Measurements from ENCODE around the gene SLC5A12. TPM values are rescaled to one million over a fixed set of nuclear protein-coding genes. Genes with fewer than 3 reads are reported as not detected.

Gene SLC5A12
- total RNA-seq, 1 experiment from 2014 or later, result not detected

- Mint-ChIP-seq H3K27me3 (ENCODE audit: insufficient read depth, unreplicated experiment) (no peaks in the 10 kb centered on the region), H3K4me1 (ENCODE audit: insufficient read depth, unreplicated experiment) (peaks cover 17% of the 10 kb centered on the region), H3K9me3 (ENCODE audit: unreplicated experiment) (no peaks in the 10 kb centered on the region), H3K4me3 (ENCODE audit: unreplicated experiment) (no peak overlapping the region), H3K27ac (ENCODE audit: low read depth, unreplicated experiment) (no peak overlapping the region), H3K36me3 (ENCODE audit: insufficient read depth, unreplicated experiment) (no peaks in the 10 kb centered on the region)
- ChIA-PET CTCF (interaction anchor here (0.6 to 1.2 kb wide), 2 partner anchors 75 to 555 kb away, joined by 3 to 5 read pairs; no protein-coding TSS in a partner anchor), POLR2A (interaction anchor here (0.7 kb wide), 1 partner anchor 146 kb away, joined by 3 read pairs; no protein-coding TSS in a partner anchor)
- TF ChIP-seq, protein P1, sequence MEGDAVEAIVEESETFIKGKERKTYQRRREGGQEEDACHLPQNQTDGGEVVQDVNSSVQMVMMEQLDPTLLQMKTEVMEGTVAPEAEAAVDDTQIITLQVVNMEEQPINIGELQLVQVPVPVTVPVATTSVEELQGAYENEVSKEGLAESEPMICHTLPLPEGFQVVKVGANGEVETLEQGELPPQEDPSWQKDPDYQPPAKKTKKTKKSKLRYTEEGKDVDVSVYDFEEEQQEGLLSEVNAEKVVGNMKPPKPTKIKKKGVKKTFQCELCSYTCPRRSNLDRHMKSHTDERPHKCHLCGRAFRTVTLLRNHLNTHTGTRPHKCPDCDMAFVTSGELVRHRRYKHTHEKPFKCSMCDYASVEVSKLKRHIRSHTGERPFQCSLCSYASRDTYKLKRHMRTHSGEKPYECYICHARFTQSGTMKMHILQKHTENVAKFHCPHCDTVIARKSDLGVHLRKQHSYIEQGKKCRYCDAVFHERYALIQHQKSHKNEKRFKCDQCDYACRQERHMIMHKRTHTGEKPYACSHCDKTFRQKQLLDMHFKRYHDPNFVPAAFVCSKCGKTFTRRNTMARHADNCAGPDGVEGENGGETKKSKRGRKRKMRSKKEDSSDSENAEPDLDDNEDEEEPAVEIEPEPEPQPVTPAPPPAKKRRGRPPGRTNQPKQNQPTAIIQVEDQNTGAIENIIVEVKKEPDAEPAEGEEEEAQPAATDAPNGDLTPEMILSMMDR (IDR thresholded peaks at IDR 0.05; ENCODE audit: unreplicated experiment), result no peak
- intact Hi-C loops (cut with micrococcal nuclease), result no loop called here
- no TSS peak for BruUV-seq (replicated peaks)
- peak; percentile 9 for DNase-seq (ENCODE audit: unreplicated experiment)
Observed at GRCh38 chr11:26626346-26626745, 95.5 kb downstream of the SLC5A12 start.

- CTCF ChIA-PET, result interaction anchor here (0.6 kb wide), 1 partner anchor 47 kb away, joined by 3 read pairs; no protein-coding TSS in a partner anchor
- Mint-ChIP-seq H3K4me3 (ENCODE audit: unreplicated experiment) (no peak overlapping the region), H3K4me1 (ENCODE audit: insufficient read depth, unreplicated experiment) (peaks cover 26% of the 10 kb centered on the region), H3K27me3 (ENCODE audit: insufficient read depth, unreplicated experiment) (no peaks in the 10 kb centered on the region), H3K9me3 (ENCODE audit: unreplicated experiment) (no peaks in the 10 kb centered on the region), H3K36me3 (ENCODE audit: insufficient read depth, unreplicated experiment) (no peaks in the 10 kb centered on the region), H3K27ac (ENCODE audit: low read depth, unreplicated experiment) (peak overlapping the region; percentile 24)
- POLR2A ChIA-PET, result interaction anchor here (0.6 kb wide), 1 partner anchor 44 kb away, joined by 3 read pairs; no protein-coding TSS in a partner anchor
- no TSS peak for BruUV-seq (replicated peaks)
- TF ChIP-seq, protein P1 (IDR thresholded peaks at IDR 0.05; ENCODE audit: unreplicated experiment), result no peak
- DNase-seq (ENCODE audit: unreplicated experiment), result peak; percentile 47
- intact Hi-C loops (cut with micrococcal nuclease), result loop anchor here (5.0 kb wide), 1 partner anchor 41 kb away; no protein-coding TSS in a partner anchor
Observed at GRCh38 chr11:26623076-26623659, 98.7 kb downstream of the SLC5A12 start.

DNA sequence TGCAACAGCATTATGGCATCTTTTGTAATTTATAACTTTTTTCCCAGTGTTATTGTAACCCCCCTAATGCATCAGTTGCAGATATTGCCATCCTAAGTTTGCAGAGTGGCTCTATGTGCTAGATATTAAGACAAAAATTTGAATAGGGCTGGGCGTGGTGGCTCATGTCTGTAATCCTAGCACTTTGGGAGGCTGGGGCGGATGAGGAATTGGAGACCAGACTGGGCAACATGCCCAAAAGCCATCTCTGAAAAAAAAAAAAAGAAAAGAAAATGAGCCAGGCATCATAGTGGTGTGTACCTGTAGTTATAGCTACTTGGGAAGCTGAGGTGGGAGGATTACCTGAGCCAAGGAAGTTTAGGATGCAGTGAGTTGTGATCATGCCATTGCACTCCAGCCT, 99.7 kb downstream of the SLC5A12 start:
- no TSS peak for BruUV-seq (replicated peaks)
- H3K27ac Mint-ChIP-seq (ENCODE audit: low read depth, unreplicated experiment), result peak overlapping the region; percentile 80
- peaks cover 26% of the 10 kb centered on the region for H3K4me1 Mint-ChIP-seq (ENCODE audit: insufficient read depth, unreplicated experiment)
- H3K4me3 Mint-ChIP-seq (ENCODE audit: unreplicated experiment), result no peak overlapping the region
- no peaks in the 10 kb centered on the region for H3K27me3 Mint-ChIP-seq (ENCODE audit: insufficient read depth, unreplicated experiment)
- TF ChIP-seq, protein P1 (IDR thresholded peaks at IDR 0.05; ENCODE audit: unreplicated experiment), result no peak
- intact Hi-C loops (cut with micrococcal nuclease), result loop anchor here (5.0 kb wide), 1 partner anchor 40 kb away; no protein-coding TSS in a partner anchor
- DNase-seq (ENCODE audit: unreplicated experiment), result peak; percentile 64
- no peaks in the 10 kb centered on the region for H3K36me3 Mint-ChIP-seq (ENCODE audit: insufficient read depth, unreplicated experiment)
- ChIA-PET POLR2A (interaction anchor here (0.9 to 2.2 kb wide), 3 partner anchors 26 to 42 kb away, joined by 3 to 9 read pairs (median 3); no protein-coding TSS in a partner anchor), CTCF (interaction anchor here (0.5 to 1.6 kb wide), 5 partner anchors 40 to 324 kb away, joined by 3 to 4 read pairs (median 3); no protein-coding TSS in a partner anchor)
- no peaks in the 10 kb centered on the region for H3K9me3 Mint-ChIP-seq (ENCODE audit: unreplicated experiment)

DNA sequence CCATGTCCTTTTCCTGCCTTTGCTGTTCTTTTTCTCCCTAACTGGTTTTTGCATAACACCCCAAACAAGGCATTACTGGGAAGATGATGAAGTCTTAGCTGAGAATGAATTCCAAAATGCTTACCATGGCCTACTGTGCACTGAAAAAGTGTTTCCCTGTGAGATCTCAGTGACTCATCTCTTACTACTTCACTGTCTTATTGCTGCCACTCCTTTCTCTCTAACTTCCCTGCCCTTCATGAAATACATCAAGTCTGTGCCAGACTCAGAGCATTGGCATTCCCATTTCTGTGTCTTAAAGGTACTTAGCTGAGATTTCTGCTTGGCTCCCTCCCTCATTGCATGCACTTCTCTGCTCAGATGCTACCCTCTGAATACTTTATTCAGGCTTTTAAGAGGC, 100.7 kb downstream of the SLC5A12 start:
- peaks cover 26% of the 10 kb centered on the region for H3K4me1 Mint-ChIP-seq (ENCODE audit: insufficient read depth, unreplicated experiment)
- peak; percentile 73 for DNase-seq (ENCODE audit: unreplicated experiment)
- peak overlapping the region; percentile 80 for H3K27ac Mint-ChIP-seq (ENCODE audit: low read depth, unreplicated experiment)
- CTCF ChIA-PET, result interaction anchor here (0.6 to 1.6 kb wide), 6 partner anchors 13 to 470 kb away, joined by 3 to 4 read pairs (median 3); no protein-coding TSS in a partner anchor
- no TSS peak for BruUV-seq (replicated peaks)
- no peaks in the 10 kb centered on the region for H3K27me3 Mint-ChIP-seq (ENCODE audit: insufficient read depth, unreplicated experiment)
- POLR2A ChIA-PET, result interaction anchor here (0.6 to 2.2 kb wide), 5 partner anchors 27 to 139 kb away, joined by 3 to 9 read pairs (median 3); no protein-coding TSS in a partner anchor
- H3K9me3 Mint-ChIP-seq (ENCODE audit: unreplicated experiment), result no peaks in the 10 kb centered on the region
- TF ChIP-seq, protein P1 (IDR thresholded peaks at IDR 0.05; ENCODE audit: unreplicated experiment), result no peak
- intact Hi-C loops (cut with micrococcal nuclease), result loop anchor here (5.0 kb wide), 1 partner anchor 39 kb away; no protein-coding TSS in a partner anchor
- no peaks in the 10 kb centered on the region for H3K36me3 Mint-ChIP-seq (ENCODE audit: insufficient read depth, unreplicated experiment)
- H3K4me3 Mint-ChIP-seq (ENCODE audit: unreplicated experiment), result no peak overlapping the region
